Middle frontal gyrus (tissue), 1 donor: ENCODE data around the gene ZDHHC18.

Source experiments
- DNase-seq: peaks from one replicate; pipeline ENCODE4 v3.0.0-alpha.2; 2015; ENCODE audit warnings: low spot score; ENCODE audit errors: extremely low spot score

The ZDHHC18 gene

GRCh38 chr1:26826261-26827105, at the start of gene ZDHHC18:
Gene ZDHHC18, plus strand, starts transcription at chr1:26826688. Its CDS starts 117 bp downstream, at chr1:26826805.
- DNase-seq: no peak

GRCh38 chr1:26779098-26779668, 47.3 kb upstream of the ZDHHC18 start:
- DNase-seq: no peak

GRCh38 chr1:26780344-26780957, 46.0 kb upstream of the ZDHHC18 start:
- no peak for DNase-seq

- no peak for DNase-seq
Measured at GRCh38 chr1:26781206-26781825, 45.2 kb upstream of the ZDHHC18 start.

- no peak for DNase-seq
Measured at GRCh38 chr1:26782521-26783212, 43.8 kb upstream of the ZDHHC18 start.

GRCh38 chr1:26783646-26784022, 42.9 kb upstream of the ZDHHC18 start:
- no peak for DNase-seq

- DNase-seq: no peak
Measured at GRCh38 chr1:26784023-26784871, 42.2 kb upstream of the ZDHHC18 start.

GRCh38 chr1:26784886-26785285, 41.6 kb upstream of the ZDHHC18 start:
- no peak for DNase-seq

- no peak for DNase-seq
Measured at GRCh38 chr1:26785611-26786436, 40.7 kb upstream of the ZDHHC18 start.

- DNase-seq: no peak
Measured at GRCh38 chr1:26786437-26787380, 39.8 kb upstream of the ZDHHC18 start.

- DNase-seq: no peak
Measured at GRCh38 chr1:26787381-26787705, 39.1 kb upstream of the ZDHHC18 start.

- peak; percentile 74 for DNase-seq
Measured at GRCh38 chr1:26787706-26788514, 38.6 kb upstream of the ZDHHC18 start, which contains the start of gene PIGV. Gene PIGV, plus strand, starts transcription at chr1:26787950. Its CDS starts 2,866 bp downstream, at chr1:26790816.

- no peak for DNase-seq
Measured at GRCh38 chr1:26788515-26788785, 38.0 kb upstream of the ZDHHC18 start.

- DNase-seq: peak; percentile 83
Measured at GRCh38 chr1:26788836-26789611, 37.5 kb upstream of the ZDHHC18 start.

- no peak for DNase-seq
Measured at GRCh38 chr1:26789612-26789865, 36.9 kb upstream of the ZDHHC18 start.

GRCh38 chr1:26789931-26790330, 36.6 kb upstream of the ZDHHC18 start:
- DNase-seq: no peak

- DNase-seq: no peak
Measured at GRCh38 chr1:26790551-26790953, 35.9 kb upstream of the ZDHHC18 start.
